SW 1271 (cell line): ENCODE data around the gene LPAR4.
"Not testable (repeated sequence)": the region's sequence is repeated elsewhere in the genome, so short reads cannot be mapped to it uniquely, and the experiment has no call there.

Experiments used
- DNase-seq, 2 experiments: peaks; one replicate each; lab custom pipeline; 2025; lab: John Stamatoyannopoulos, UW

The LPAR4 gene, protein sequence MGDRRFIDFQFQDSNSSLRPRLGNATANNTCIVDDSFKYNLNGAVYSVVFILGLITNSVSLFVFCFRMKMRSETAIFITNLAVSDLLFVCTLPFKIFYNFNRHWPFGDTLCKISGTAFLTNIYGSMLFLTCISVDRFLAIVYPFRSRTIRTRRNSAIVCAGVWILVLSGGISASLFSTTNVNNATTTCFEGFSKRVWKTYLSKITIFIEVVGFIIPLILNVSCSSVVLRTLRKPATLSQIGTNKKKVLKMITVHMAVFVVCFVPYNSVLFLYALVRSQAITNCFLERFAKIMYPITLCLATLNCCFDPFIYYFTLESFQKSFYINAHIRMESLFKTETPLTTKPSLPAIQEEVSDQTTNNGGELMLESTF

DNA sequence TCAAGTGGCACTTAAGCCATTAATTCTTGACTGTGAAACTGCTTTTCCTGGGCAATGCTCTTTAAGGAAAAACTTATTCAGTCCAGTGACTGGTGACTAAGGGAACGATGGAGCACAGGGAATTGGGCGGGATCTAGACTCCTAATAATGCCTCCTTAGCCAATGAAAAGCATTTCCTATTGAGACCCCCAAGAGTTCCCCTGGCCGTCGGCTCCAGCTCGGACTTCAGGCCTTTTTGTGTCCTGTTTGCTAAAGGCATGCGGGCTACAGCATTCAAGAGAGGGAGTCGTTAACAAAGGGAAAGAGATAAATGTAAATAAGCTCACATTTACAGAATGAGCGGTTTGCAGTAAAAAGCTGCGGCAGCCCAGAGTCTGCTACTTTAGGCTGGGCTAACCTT is at the start of gene LPAR4:
TSS of gene LPAR4 (plus strand) at position 232 of the 400 bp plus-strand sequence. CDS start 7,150 bp downstream, outside the sequence.
- DNase-seq: no peak

DNA sequence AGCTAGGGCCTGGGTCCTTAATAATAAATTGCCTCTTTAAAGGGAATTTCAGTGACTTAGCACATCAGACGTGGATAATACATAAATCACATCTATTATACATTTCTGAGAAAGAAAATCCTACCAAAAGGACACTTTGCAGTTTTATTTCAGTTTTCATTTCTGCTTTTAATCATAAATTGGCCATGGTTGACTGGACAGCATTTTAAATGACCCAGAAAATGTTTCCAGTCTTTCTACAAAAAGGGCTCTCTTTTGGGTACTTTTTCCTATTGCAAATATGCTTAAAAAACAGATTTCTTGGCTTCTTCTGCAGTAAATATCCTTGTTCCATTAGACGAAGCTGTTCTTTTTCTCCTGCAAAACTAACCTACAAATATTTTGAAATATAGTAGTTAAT is 41.4 kb upstream of the LPAR4 start:
- no peak for DNase-seq

DNA sequence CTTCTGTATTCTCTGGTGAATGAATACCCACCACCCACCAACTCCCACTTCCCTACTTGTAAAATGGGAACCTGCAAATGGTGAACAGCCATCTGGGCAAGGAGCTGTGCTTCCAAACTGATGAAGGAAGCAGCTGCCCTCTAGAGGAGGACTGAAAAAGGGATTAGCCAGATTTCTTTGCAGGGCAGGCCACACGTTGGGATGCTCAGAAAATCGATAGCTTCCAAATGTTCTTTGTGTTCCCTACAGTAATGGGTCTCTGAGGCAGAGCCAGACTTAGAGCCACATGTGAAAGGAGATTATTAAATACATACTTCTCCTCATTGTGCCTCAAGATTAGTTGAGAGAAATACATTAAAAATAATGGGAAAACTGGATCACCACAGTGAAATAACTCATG is 39.3 kb upstream of the LPAR4 start:
- DNase-seq: no peak

DNA sequence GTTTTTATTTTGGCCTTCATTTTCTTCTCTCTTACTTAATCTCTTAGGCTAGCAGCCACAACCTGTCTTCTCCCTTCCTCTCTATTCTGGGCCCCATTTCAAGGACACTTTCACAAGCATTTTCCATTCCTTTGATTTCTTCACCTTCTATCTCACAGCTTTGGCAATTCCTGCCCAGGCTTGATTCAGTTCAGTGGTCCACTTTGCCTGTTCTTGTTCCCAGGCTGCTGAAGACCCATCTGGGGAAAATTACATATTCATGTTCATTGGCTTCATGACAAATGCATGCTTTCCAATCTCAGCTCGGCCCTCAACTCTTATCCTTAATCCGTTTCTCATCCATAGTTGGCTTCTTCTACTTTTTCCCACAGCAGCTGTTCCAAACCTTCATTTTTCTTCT is 38.7 kb upstream of the LPAR4 start:
- DNase-seq: no peak

DNA sequence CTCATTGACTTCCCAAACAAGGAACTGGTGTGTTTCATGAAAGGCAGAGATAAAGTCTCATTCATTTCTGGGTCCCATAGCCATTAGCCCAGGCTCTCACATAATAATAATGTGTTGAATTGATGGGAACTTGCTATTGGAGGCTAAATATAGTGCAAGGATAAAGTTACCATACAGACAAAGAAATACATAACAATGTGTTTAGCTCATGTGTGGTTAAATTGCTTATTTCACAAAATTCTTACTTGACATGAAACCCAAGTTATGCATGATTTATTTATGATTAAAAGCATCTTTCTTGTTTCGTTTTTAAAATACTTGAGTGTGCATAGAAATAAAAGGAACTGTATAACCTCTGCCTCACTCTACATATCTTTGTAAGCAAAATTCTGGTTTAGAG is 37.3 kb upstream of the LPAR4 start:
- no peak for DNase-seq

DNA sequence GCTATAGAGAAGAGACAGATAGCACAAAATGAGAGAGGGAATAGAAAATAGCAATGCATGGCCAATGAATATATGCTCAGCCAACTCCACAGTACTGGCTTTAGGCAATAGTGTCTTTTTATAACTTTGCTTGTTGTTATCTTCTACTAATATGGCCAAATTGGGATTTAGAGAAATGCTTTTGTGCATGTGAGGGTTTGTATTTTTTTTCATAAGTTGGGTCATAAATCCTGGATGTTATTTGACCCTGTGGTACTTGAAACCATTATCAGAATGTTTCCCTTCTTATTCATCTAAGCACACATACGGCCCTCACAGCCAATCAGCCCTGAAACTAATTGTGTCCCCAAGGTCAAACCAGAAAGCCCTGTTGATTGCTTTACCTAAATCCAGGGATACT is 35.2 kb upstream of the LPAR4 start:
- DNase-seq: no peak

DNA sequence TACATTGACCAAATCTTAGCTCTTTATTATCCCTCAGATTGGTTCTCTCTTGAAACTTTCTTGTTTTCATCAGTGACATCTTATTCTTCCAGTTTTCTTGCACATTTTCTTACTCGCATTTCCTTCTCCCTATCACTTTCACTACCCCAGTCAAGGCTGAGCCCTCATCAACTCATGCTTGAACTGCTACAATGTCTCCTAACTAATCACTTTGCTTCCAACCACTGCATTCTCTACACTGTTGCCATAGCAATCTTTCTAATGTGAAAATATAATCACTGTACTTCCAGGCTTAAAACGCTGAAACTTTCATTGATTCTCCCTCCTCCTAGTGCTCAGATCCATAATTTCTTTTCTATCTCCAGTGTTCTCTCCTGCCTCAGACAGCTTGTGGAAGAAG is 22.2 kb upstream of the LPAR4 start:
- no peak for DNase-seq

DNA sequence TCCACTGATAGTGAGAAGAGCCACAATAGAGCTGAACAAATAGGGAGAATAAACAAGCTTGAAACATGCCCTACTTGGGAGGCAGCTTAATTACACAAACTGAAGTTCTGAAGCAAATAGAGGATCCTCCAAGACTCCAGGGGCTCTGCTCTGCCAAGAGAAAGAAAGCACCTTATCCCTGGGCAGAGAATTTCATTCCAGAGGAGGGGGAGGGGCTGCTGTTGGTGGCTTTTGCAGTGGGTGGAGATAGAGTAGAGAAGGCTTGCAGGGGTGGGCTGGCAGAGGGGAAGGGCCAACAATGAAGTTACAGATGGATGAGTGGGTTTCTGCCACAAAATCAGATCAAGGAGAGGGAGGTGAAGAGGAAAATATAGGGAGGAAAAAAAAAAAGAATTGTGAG is 1.0 kb upstream of the LPAR4 start:
- no peak for DNase-seq

DNA sequence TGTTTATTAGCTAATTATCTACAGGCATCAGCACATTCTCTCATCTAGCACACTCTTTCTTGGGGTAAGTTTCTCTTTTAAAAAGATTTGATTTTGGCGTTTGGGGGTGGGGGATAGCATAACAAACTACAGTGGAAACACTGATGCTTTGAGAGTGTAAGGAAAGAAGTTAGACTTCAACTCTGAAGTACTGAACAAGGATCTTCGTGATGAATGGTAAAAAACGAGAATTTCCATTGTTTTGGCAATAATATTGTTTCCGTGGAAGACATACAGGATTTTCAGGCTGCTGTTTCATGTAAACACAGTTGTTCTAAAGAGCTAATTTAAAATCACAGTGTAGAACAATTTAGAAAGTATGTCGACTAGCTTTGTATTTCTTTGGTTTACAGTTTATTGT is 451 bp downstream of the LPAR4 start:
- no peak for DNase-seq

DNA sequence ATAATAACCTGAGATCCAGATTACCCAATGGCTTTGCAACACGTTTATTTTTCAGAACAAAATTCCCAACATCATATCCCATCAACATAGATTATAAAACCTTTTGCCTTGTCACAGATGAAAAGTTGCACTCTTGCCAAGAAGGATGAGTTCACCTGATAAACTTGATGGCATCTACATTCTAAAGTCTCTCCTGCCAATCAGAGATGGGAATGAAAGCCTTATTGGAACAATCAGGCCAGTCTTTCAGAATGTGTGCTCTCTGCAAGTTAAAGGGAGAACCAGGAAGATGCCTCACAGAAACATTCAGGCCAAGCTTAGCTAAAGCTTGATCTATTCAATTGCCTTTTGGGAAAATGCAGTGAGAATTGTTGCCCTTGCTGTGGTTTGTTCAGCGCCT is 1.3 kb downstream of the LPAR4 start:
- DNase-seq: no peak

DNA sequence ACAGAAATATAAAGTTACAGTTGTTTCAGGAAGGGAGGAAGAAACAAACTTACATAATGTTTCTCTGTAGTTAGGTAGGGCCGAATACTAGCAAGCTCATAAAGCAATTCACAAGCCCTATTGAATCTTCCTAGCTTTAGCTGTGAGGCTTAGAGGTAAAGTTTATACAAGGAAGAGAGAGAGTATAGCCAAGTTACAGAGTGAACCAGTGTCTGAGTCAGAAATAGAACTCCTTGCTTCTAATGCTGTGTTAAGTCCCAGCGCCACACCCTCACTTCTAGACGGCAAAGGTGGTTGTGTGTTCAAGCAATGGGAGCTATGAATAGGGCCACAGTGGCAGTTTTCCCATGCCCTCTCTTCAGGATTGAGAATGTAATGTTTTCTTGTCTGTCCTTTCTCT is 6.1 kb downstream of the LPAR4 start:
- DNase-seq: no peak

DNA sequence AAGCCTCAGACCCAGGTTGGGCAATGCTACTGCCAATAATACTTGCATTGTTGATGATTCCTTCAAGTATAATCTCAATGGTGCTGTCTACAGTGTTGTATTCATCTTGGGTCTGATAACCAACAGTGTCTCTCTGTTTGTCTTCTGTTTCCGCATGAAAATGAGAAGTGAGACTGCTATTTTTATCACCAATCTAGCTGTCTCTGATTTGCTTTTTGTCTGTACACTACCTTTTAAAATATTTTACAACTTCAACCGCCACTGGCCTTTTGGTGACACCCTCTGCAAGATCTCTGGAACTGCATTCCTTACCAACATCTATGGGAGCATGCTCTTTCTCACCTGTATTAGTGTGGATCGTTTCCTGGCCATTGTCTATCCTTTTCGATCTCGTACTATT is 7.4 kb downstream of the LPAR4 start:
- no peak for DNase-seq

DNA sequence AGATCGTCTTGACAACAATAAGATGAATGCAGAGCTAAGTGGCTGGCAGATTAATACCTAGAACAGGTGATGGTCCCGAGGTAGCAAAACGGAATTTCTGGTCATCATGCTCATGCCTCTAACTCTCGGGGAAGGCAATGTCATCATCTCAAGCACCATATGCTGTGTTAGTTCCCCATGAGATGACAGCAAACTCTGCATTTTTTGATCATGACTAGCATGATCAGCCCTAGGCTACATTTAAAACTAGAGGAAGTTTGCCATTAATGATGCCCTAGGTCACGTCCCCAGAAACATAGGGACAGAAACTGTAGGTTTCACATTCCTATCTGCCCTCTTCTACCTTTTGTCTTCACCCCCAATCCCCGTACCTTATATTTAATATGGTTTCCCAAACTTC is 11.6 kb downstream of the LPAR4 start:
- DNase-seq: no peak

DNA sequence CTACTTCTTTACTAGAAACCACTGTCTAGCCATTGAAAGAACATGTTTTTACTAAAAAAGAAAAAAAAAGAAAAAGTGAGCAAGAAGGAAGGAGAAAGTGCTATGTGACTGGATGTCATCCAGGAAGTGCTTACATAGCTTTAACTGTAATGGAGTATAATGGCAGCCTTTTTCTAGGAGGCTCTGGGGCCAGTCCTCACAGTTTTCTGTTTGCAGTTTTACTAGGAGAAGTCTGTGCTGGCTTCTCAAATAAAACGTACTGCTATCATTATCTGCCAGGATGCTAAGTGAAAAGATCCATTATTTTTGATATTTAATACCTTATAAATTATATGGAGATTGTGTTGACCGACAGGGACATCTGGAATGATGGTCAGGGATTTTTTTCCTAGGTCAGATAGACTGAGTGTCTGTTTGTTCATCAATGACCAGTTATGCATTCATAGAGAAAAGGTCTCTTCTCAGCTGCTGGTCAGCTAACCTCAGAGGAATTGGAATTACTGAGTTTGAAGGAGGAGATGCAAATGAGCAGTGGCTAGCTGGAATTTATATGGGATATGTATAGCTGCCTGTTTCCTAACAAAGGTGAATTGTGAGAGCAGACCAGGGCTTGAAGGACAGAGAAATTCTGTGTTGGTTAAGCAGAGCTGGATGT is 21.7 kb downstream of the LPAR4 start:
- no peak for DNase-seq

DNA sequence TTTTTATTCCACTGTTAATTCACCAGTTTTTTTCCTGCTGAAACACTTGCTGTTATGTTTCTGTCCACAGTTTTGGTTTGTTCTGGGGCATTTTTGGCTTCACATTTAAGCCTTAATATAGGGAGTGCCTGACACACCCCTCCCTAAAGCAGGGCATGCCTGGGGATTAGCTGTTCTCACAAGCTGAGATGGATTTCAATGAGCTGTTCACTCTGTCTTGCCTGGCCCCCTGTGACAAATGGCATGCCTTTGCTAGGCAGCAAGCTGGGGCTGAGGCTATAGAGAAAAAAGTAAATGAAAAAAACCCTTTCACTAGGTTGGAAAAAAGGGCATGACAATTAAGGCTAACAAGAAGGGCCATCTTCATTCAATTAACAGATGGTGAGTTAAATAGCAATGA is 22.4 kb downstream of the LPAR4 start:
- no peak for DNase-seq

DNA sequence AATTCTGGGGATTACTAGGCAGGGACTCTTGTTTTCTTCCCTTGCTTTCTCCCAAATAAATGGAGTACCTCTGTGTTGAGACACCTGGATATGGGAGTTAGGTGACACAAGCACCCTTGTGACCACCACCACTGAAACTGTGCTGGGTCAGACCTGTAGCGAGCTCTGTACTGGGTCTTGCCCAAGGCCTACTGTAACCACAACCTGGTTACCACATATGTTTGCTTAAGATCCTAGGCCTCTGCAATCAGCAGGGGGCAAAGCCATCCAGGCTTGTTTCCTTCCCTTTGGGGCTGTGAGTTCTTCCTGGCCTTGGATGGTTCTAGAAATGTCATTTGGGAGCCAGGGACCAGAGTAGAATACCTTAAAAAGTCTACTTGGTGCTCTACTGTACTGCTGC is 49.4 kb downstream of the LPAR4 start:
- no peak for DNase-seq

DNA sequence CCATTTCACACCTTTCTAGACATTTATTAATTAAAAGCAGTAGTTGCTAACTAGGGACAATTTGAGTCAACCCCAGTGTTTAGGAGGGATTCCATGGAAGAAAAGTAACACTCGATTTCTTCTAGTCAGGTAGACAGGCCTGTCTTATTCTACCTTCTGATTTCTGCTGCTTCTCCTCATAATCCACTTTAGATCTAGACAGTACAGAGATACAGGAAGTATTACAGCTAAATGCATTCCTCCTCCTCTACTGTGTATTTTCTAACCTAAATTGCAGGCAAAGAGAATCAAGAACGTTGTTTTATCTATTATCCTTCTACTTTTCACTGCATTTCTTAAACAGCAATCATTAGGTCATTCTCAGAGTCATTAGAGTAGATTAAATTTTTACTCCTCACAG is 52.6 kb downstream of the LPAR4 start:
- DNase-seq: no peak

DNA sequence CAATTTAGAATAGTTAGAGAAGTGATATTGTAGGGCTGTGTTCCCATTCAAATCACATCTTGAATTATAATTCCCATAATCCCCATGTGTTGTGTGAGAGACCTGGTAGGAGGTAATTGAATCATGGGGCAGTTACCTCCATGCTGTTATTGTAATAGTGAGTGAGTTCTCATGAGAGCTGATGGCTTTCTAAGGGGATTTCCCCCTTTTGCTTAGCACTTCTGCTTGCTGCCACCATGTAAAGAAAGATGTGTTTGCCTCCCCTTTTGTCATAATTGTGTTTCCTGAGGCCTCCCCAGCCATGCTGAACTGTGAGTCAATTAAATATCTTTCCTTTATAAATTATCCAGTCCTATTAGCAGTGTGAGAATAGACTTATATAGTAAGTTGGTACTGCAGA is 53.2 kb downstream of the LPAR4 start:
- DNase-seq: no peak

DNA sequence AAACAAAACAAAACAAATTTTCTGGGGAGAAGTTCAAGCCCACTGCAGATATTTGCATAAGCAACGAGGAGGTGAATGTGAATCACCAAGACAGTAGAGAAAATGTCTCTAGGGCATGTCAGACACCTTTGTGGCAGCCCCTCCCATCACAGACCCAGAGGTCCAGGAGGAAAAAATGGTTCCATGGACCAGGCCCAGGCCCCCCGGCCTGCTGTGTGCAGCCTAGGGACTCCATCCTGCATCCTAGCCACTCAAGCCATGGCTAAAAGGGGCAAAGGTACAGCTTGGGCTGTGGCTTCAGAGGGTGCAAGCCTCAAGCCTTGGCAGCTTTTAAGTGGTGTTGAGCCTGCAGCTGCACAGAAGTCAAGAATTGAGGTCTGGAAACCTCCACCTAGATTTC is 54.0 kb downstream of the LPAR4 start:
- no peak for DNase-seq

DNA sequence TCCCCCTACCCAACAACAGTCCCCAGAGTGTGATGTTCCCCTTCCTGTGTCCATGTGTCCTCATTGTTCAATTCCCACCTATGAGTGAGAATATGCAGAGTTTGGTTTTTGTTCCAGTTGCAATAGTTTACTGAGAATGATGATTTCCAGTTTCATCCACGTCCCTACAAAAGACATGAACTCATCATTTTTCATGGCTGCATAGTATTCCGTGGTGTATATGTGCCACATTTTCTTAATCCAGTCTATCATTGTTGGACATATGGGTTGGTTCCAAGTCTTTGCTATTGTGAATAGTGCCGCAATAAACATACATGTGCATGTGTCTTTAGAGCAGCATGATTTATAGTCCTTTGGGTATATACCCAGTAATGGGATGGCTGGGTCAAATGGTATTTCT is 55.0 kb downstream of the LPAR4 start:
- not testable (repeated sequence) for DNase-seq
